A549 (cell line): ENCODE measurements around the gene DOC2B. TPM values are rescaled to one million over a fixed set of nuclear protein-coding genes. Genes with fewer than 3 reads are reported as not detected.
"Not testable (repeated sequence)": the region's sequence is repeated elsewhere in the genome, so short reads cannot be mapped to it uniquely, and the experiment has no call there.

Experiments
- ATAC-seq, 2 experiments: fragments of 200-7000 bp in 1 of 2; fragments of >200 bp in 1 of 2; cut with Nextera tagmentation in 1 of 2; cut with Tn5 transposase in 1 of 2; 3 replicates each; pipeline versions ENCODE4 v1.8.0 to v1.9.1; 2018 to 2020; ENCODE audit warnings: mild to moderate bottlenecking in 1 of 2, moderate library complexity in 1 of 2
- CTCF ChIA-PET: fragments of 300-600 bp; sonication (Branson Sonifier 250); formaldehyde crosslinking; extraction: SDS; loops from one replicate; lab custom pipeline; 2021; ENCODE audit warnings: antibody characterized with exemption, inconsistent platforms; lab: Yijun Ruan, JAX
- POLR2A ChIA-PET: fragments of 350-600 bp; formaldehyde crosslinking; extraction: SDS; loops from one replicate; lab custom pipeline; 2021; ENCODE audit warnings: antibody characterized with exemption, inconsistent platforms; lab: Yijun Ruan, JAX
- DNase-seq, 2 experiments: peaks; one replicate each; pipeline versions ENCODE4 v3.0.0 to v3.0.0-alpha.2; 2011 to 2016; ENCODE audit warnings: low read depth in 1 of 2, low spot score in 1 of 2
- FAIRE-seq: peaks from 2 replicates; lab custom pipeline; 2011; peaks lifted over from hg19 to GRCh38; lab: Jason Lieb, UNC
- H3K27ac ChIP-seq, 2 experiments: fragments of >200 bp; sonication (Bioruptor Twin); formaldehyde crosslinking; 3 replicates each; pipeline ENCODE4 v1.5.1; 2016 to 2017
- H3K4me1 ChIP-seq: fragments of >200 bp; sonication (Bioruptor Twin); formaldehyde crosslinking; 3 replicates; pipeline ENCODE4 v1.6.1; 2016
- H3K4me2 ChIP-seq: fragments of >200 bp; sonication (Bioruptor Twin); formaldehyde crosslinking; 3 replicates; pipeline ENCODE4 v1.6.1; 2016
- H3K4me3 ChIP-seq: fragments of >200 bp; sonication (Bioruptor Twin); formaldehyde crosslinking; 3 replicates; pipeline ENCODE4 v1.5.1; 2016
- H3K9me3 ChIP-seq: fragments of >200 bp; sonication (Bioruptor Twin); formaldehyde crosslinking; 3 replicates; pipeline ENCODE4 v1.6.1; 2016
- ATOH8 ChIP-seq: fragments of 250-450 bp; sonication (Bioruptor Pico); IDR thresholded peaks from 2 replicates; pipeline ENCODE4 v1.5.0; 2020; ENCODE audit warnings: low read depth, mild to moderate bottlenecking, moderate library complexity
- CBX2 ChIP-seq: fragments of 200-600 bp; sonication (generic); IDR thresholded peaks from 2 replicates; pipeline ENCODE4 v1.6.1; 2016; ENCODE audit warnings: low read depth, mild to moderate bottlenecking, borderline replicate concordance
- CBX8 ChIP-seq: fragments of 200-600 bp; sonication (generic); IDR thresholded peaks from 2 replicates; pipeline ENCODE4 v1.6.1; 2016
- CHD4 ChIP-seq: fragments of 200-600 bp; sonication (generic); IDR thresholded peaks from 2 replicates; pipeline ENCODE4 v1.6.1; 2016; ENCODE audit warnings: antibody characterized with exemption, mild to moderate bottlenecking, borderline replicate concordance
- GATA3 ChIP-seq: IDR thresholded peaks from 2 replicates; pipeline ENCODE4 v1.6.1; 2012; ENCODE audit warnings: borderline replicate concordance
- HEYL ChIP-seq: fragments of 250-450 bp; sonication (Bioruptor Pico); IDR thresholded peaks from 2 replicates; pipeline ENCODE4 v1.8.0; 2021; ENCODE audit warnings: mild to moderate bottlenecking, moderate library complexity
- HOXA7 ChIP-seq: fragments of 250-450 bp; sonication (Bioruptor Pico); IDR thresholded peaks from 2 replicates; pipeline ENCODE4 v1.5.0; 2020; ENCODE audit warnings: mild to moderate bottlenecking, moderate library complexity
- KDM1A ChIP-seq: fragments of 200-600 bp; sonication (generic); IDR thresholded peaks from 2 replicates; pipeline ENCODE4 v1.6.1; 2016; ENCODE audit warnings: low read depth, mild to moderate bottlenecking
- MAFK ChIP-seq: fragments of 450-650 bp; IDR thresholded peaks from 2 replicates; pipeline ENCODE4 v1.6.1; 2014; ENCODE audit not compliant: partially characterized antibody
- MYC ChIP-seq: IDR thresholded peaks from 2 replicates; pipeline ENCODE4 v1.6.1; 2012; ENCODE audit warnings: mild to moderate bottlenecking, inconsistent platforms, low read length, improper control_type of control experiment, borderline replicate concordance
- NR3C1 ChIP-seq: fragments of >200 bp; sonication (Bioruptor Twin); formaldehyde crosslinking; IDR thresholded peaks from 3 replicates; pipeline ENCODE4 v1.6.1; 2017
- POLR2AphosphoS2 ChIP-seq: conservative IDR thresholded peaks from 2 replicates; pipeline ENCODE4 v1.6.1; 2012; ENCODE audit warnings: low read length, improper control_type of control experiment, inconsistent platforms
- RAD21 ChIP-seq, 2 experiments: fragments of >200 bp in 1 of 2; sonication (Bioruptor Twin) in 1 of 2; formaldehyde crosslinking in 1 of 2; IDR thresholded peaks in 1 of 2; conservative IDR thresholded peaks in 1 of 2; 2 replicates in 1 of 2; 3 replicates in 1 of 2; pipeline ENCODE4 v1.6.1; 2012 to 2018; ENCODE audit warnings: inconsistent platforms in 1 of 2
- SMC3 ChIP-seq: fragments of >200 bp; sonication (Bioruptor Twin); formaldehyde crosslinking; IDR thresholded peaks from 3 replicates; pipeline ENCODE4 v1.6.1; 2018; ENCODE audit warnings: inconsistent platforms
- TFCP2L1 ChIP-seq: fragments of 250-450 bp; sonication (Bioruptor Pico); IDR thresholded peaks from 2 replicates; pipeline ENCODE4 v1.5.0; 2021; ENCODE audit warnings: mild to moderate bottlenecking
- TP53 ChIP-seq: fragments of 250-450 bp; sonication (Bioruptor Pico); IDR thresholded peaks from 2 replicates; pipeline ENCODE4 v1.5.0; 2021; ENCODE audit warnings: mild to moderate bottlenecking, moderate library complexity
- ZSCAN20 ChIP-seq: fragments of 250-450 bp; sonication (Bioruptor Pico); IDR thresholded peaks from 2 replicates; pipeline ENCODE4 v1.8.0; 2022; ENCODE audit warnings: mild to moderate bottlenecking, moderate library complexity
- WGBS: methylation state at CpG from one replicate; pipeline ENCODE4 v1.1.6; 2017; ENCODE audit errors: missing lambda C conversion rate; 5-methylcytosine and 5-hydroxymethylcytosine counted together
- polyA plus RNA-seq, 4 experiments: library from polyadenylated mRNA; depleted of rRNA in 3 of 4; stranded (reverse); fragments of >200 nt; fragmentation: RNase III in 1 of 4; extraction: RNeasy Plus Mini Kit Qiagen cat#74134 plus additional on column Dnase treatment in 1 of 4; gene quantifications; 2 replicates in 3 of 4; 3 replicates in 1 of 4; pipeline ENCODE4 v1.2.3, GENCODE V29; 2011 to 2017
- TF ChIP-seq, protein P1 (sequence below): fragments of 150-350 bp; IDR thresholded peaks from 2 replicates; pipeline ENCODE4 v1.6.1; 2014; ENCODE audit warnings: low read depth, mild to moderate bottlenecking, low read length
- TF ChIP-seq, protein P2 (sequence below): fragments of 200-600 bp; sonication (generic); IDR thresholded peaks from 2 replicates; pipeline ENCODE4 v1.6.1; 2016; ENCODE audit warnings: antibody characterized with exemption, mild to moderate bottlenecking, moderate library complexity

DOC2B gene
- polyA plus RNA-seq, 2 of the 4 experiments (the other 2 are of a cell fraction): 0.27 to 1.6 TPM

GRCh38 chr17:207775-208174, 26.3 kb upstream of the DOC2B start:
- FAIRE-seq (no peak), DNase-seq (no peak), ATAC-seq (no peak)
- no peaks in the 10 kb centered on the region for H3K4me1 ChIP-seq
- no peak overlapping the region for H3K4me2 ChIP-seq
- CTCF ChIA-PET: interaction anchor here (0.6 to 2.5 kb wide), 6 partner anchors 12 to 179 kb away, joined by 3 to 7 read pairs (median 4); no protein-coding TSS in a partner anchor
- 97% methylated on average over 8 of the region's 8 CpGs for WGBS
- H3K9me3 ChIP-seq: peaks cover 14% of the 10 kb centered on the region; the same call in 2 of the 3 replicates
- no peak overlapping the region for H3K27ac ChIP-seq
- TF ChIP-seq CBX2: no peak
- 0 out of 2 replicates have a peak, but pooled peaks have one; percentile 59 for TF ChIP-seq CHD4
- no peak overlapping the region for H3K4me3 ChIP-seq
- POLR2A ChIA-PET: no interaction called here

GRCh38 chr17:206941-207560, 25.6 kb upstream of the DOC2B start:
- Histone ChIP-seq H3K9me3 (peaks cover 14% of the 10 kb centered on the region; the same call in 2 of the 3 replicates), H3K27ac (no peak overlapping the region), H3K4me2 (no peak overlapping the region), H3K4me1 (no peaks in the 10 kb centered on the region), H3K4me3 (no peak overlapping the region)
- ChIA-PET POLR2A (no interaction called here), CTCF (interaction anchor here (0.6 to 2.5 kb wide), 3 partner anchors 11 to 213 kb away, joined by 4 to 7 read pairs (median 7); no protein-coding TSS in a partner anchor)
- no peak for ATAC-seq
- no peak for DNase-seq
- FAIRE-seq: no peak
- WGBS: 95% methylated on average over 37 of the region's 37 CpGs
- no peak for TF ChIP-seq HOXA7 (CRISPR knock-in tag)
- no peak for TF ChIP-seq POLR2AphosphoS2
- no peak for TF ChIP-seq ZSCAN20 (CRISPR knock-in tag)
- no peak for TF ChIP-seq KDM1A
- TF ChIP-seq TFCP2L1 (CRISPR knock-in tag): no peak
- TF ChIP-seq MYC: no peak
- TF ChIP-seq RAD21 (conservative IDR thresholded peaks at IDR 0.05 in 1 of 2, IDR thresholded peaks at IDR 0.05 in 1 of 2): no peak
- TF ChIP-seq HEYL (CRISPR knock-in tag): no peak
- TF ChIP-seq NR3C1: no peak

- POLR2A ChIA-PET, H3K4me2 ChIP-seq, ATAC-seq, H3K27ac ChIP-seq, H3K4me3 ChIP-seq, H3K4me1 ChIP-seq, FAIRE-seq: not testable (repeated sequence)
- DNase-seq: peak in 1 of 2 experiments; percentile 50
- WGBS: 90% methylated on average over 27 of the region's 27 CpGs
- CTCF ChIA-PET: interaction anchor here (0.6 to 2.5 kb wide), 5 partner anchors 13 to 790 kb away, joined by 3 to 7 read pairs (median 4); partner anchors contain the start of gene TIMM22
- peaks cover 14% of the 10 kb centered on the region; the same call in 2 of the 3 replicates for H3K9me3 ChIP-seq
Measured at GRCh38 chr17:206484-206883, 25.0 kb upstream of the DOC2B start.

GRCh38 chr17:205817-206216, 24.4 kb upstream of the DOC2B start:
- FAIRE-seq (no peak), DNase-seq (no peak), ATAC-seq (peak in 1 of 2 experiments; percentile 11; a peak in 3 of 6 replicates)
- H3K4me1 ChIP-seq: no peaks in the 10 kb centered on the region
- WGBS: 96% methylated on average over 6 of the region's 6 CpGs
- ChIA-PET POLR2A (no interaction called here), CTCF (interaction anchor here (0.8 to 2.5 kb wide), 5 partner anchors 8 to 791 kb away, joined by 3 to 7 read pairs (median 5); partner anchors contain the start of gene TIMM22)
- H3K4me2 ChIP-seq: no peak overlapping the region
- H3K4me3 ChIP-seq: no peak overlapping the region
- H3K27ac ChIP-seq: no peak overlapping the region
- H3K9me3 ChIP-seq: peaks cover 14% of the 10 kb centered on the region; the same call in 2 of the 3 replicates
- TF ChIP-seq GATA3: no peak
- TF ChIP-seq MAFK: no peak
- 0 out of 2 replicates have a peak, but pooled peaks have one; percentile 66 for TF ChIP-seq POLR2AphosphoS2

- 52% methylated on average over 7 of the region's 10 CpGs for WGBS
- H3K4me3 ChIP-seq: no peak overlapping the region
- ChIA-PET CTCF (interaction anchor here (0.6 to 1.8 kb wide), 3 partner anchors 9 to 589 kb away, joined by 3 to 5 read pairs (median 3); no protein-coding TSS in a partner anchor), POLR2A (no interaction called here)
- FAIRE-seq: no peak
- peaks cover 14% of the 10 kb centered on the region; the same call in 2 of the 3 replicates for H3K9me3 ChIP-seq
- ATAC-seq: peak; percentile 32 to 60; a peak in 4 of 6 replicates
- no peak overlapping the region for H3K27ac ChIP-seq
- no peaks in the 10 kb centered on the region for H3K4me1 ChIP-seq
- H3K4me2 ChIP-seq: no peak overlapping the region
- peak in 1 of 2 experiments; percentile 45 for DNase-seq
- TF ChIP-seq ATOH8 (CRISPR knock-in tag): no peak
- TF ChIP-seq CBX8: no peak
- TF ChIP-seq, protein P1, sequence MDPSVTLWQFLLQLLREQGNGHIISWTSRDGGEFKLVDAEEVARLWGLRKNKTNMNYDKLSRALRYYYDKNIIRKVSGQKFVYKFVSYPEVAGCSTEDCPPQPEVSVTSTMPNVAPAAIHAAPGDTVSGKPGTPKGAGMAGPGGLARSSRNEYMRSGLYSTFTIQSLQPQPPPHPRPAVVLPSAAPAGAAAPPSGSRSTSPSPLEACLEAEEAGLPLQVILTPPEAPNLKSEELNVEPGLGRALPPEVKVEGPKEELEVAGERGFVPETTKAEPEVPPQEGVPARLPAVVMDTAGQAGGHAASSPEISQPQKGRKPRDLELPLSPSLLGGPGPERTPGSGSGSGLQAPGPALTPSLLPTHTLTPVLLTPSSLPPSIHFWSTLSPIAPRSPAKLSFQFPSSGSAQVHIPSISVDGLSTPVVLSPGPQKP: no peak
- no peak for TF ChIP-seq TP53
- TF ChIP-seq, protein P2, sequence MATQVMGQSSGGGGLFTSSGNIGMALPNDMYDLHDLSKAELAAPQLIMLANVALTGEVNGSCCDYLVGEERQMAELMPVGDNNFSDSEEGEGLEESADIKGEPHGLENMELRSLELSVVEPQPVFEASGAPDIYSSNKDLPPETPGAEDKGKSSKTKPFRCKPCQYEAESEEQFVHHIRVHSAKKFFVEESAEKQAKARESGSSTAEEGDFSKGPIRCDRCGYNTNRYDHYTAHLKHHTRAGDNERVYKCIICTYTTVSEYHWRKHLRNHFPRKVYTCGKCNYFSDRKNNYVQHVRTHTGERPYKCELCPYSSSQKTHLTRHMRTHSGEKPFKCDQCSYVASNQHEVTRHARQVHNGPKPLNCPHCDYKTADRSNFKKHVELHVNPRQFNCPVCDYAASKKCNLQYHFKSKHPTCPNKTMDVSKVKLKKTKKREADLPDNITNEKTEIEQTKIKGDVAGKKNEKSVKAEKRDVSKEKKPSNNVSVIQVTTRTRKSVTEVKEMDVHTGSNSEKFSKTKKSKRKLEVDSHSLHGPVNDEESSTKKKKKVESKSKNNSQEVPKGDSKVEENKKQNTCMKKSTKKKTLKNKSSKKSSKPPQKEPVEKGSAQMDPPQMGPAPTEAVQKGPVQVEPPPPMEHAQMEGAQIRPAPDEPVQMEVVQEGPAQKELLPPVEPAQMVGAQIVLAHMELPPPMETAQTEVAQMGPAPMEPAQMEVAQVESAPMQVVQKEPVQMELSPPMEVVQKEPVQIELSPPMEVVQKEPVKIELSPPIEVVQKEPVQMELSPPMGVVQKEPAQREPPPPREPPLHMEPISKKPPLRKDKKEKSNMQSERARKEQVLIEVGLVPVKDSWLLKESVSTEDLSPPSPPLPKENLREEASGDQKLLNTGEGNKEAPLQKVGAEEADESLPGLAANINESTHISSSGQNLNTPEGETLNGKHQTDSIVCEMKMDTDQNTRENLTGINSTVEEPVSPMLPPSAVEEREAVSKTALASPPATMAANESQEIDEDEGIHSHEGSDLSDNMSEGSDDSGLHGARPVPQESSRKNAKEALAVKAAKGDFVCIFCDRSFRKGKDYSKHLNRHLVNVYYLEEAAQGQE: no peak
- no peak for TF ChIP-seq SMC3
Measured at GRCh38 chr17:205148-205669, 23.8 kb upstream of the DOC2B start.
